ENCODE results near the gene HS3ST3B1. TPM values are rescaled to one million over a fixed set of nuclear protein-coding genes. Genes with fewer than 3 reads are reported as not detected.
A peak's percentile ranks its signal among the peaks of the same experiment; 100 is the strongest.

The HS3ST3B1 gene
- total RNA-seq, 1 experiment from 2014 or later = 22.3 TPM

GRCh38 chr17:14334276-14334840 lies 33.5 kb downstream of the HS3ST3B1 start:
- TF ChIP-seq ZNF281 (CRISPR knock-in tag; IDR thresholded peaks at IDR 0.05) (no peak), FOXP4 (CRISPR knock-in tag; IDR thresholded peaks at IDR 0.05) (no peak), MXD4 (CRISPR knock-in tag; IDR thresholded peaks at IDR 0.05; ENCODE audit: borderline replicate concordance) (no peak), NFYB (CRISPR knock-in tag; conservative IDR thresholded peaks at IDR 0.05; ENCODE audit: low read depth) (no peak), MAX (CRISPR knock-in tag; IDR thresholded peaks at IDR 0.05) (no peak), NR1H2 (CRISPR knock-in tag; IDR thresholded peaks at IDR 0.05) (no peak), PRDM15 (CRISPR knock-in tag; IDR thresholded peaks at IDR 0.05) (no peak), JAZF1 (CRISPR knock-in tag; IDR thresholded peaks at IDR 0.05) (no peak), SMAD3 (CRISPR knock-in tag; IDR thresholded peaks at IDR 0.05; ENCODE audit: borderline replicate concordance) (no peak), GABPB1 (CRISPR knock-in tag; IDR thresholded peaks at IDR 0.05) (no peak), EMX1 (CRISPR knock-in tag; IDR thresholded peaks at IDR 0.05) (no peak), SP1 (CRISPR knock-in tag; conservative IDR thresholded peaks at IDR 0.05) (no peak)
- TF ChIP-seq, protein P1, sequence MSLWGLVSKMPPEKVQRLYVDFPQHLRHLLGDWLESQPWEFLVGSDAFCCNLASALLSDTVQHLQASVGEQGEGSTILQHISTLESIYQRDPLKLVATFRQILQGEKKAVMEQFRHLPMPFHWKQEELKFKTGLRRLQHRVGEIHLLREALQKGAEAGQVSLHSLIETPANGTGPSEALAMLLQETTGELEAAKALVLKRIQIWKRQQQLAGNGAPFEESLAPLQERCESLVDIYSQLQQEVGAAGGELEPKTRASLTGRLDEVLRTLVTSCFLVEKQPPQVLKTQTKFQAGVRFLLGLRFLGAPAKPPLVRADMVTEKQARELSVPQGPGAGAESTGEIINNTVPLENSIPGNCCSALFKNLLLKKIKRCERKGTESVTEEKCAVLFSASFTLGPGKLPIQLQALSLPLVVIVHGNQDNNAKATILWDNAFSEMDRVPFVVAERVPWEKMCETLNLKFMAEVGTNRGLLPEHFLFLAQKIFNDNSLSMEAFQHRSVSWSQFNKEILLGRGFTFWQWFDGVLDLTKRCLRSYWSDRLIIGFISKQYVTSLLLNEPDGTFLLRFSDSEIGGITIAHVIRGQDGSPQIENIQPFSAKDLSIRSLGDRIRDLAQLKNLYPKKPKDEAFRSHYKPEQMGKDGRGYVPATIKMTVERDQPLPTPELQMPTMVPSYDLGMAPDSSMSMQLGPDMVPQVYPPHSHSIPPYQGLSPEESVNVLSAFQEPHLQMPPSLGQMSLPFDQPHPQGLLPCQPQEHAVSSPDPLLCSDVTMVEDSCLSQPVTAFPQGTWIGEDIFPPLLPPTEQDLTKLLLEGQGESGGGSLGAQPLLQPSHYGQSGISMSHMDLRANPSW (CRISPR knock-in tag; conservative IDR thresholded peaks at IDR 0.05; ENCODE audit: low read depth) = no peak
- POLR2A ChIA-PET = no interaction called here
- Mint-ChIP-seq H3K4me1 (peaks cover 87% of the 10 kb centered on the region), H3K36me3 (no peaks in the 10 kb centered on the region), H3K9me3 (no peaks in the 10 kb centered on the region), H3K4me3 (no peak overlapping the region), H3K27me3 (ENCODE audit: low read depth) (no peaks in the 10 kb centered on the region), H3K27ac (no peak overlapping the region)
- DNase-seq (ENCODE audit: low spot score) (no peak), ATAC-seq (no peak)
- CTCF ChIA-PET = no interaction called here

- H3K9me3 Mint-ChIP-seq = no peaks in the 10 kb centered on the region
- no peak for ATAC-seq
- no peaks in the 10 kb centered on the region for H3K36me3 Mint-ChIP-seq
- peaks cover 84% of the 10 kb centered on the region for H3K4me1 Mint-ChIP-seq
- DNase-seq (ENCODE audit: low spot score) = no peak
- H3K27me3 Mint-ChIP-seq (ENCODE audit: low read depth) = no peaks in the 10 kb centered on the region
- POLR2A ChIA-PET = no interaction called here
- peak overlapping the region; percentile 29; the same call in 1 of the 2 replicates for H3K27ac Mint-ChIP-seq
- no peak overlapping the region for H3K4me3 Mint-ChIP-seq
- CTCF ChIA-PET = no interaction called here
- no peak for TF ChIP-seq ZBTB21 (CRISPR knock-in tag; IDR thresholded peaks at IDR 0.05; ENCODE audit: borderline replicate concordance)
- no peak for TF ChIP-seq PRDM15 (CRISPR knock-in tag; IDR thresholded peaks at IDR 0.05)
- TF ChIP-seq TEAD1 (CRISPR knock-in tag; IDR thresholded peaks at IDR 0.05) = no peak
- no peak for TF ChIP-seq NR1H2 (CRISPR knock-in tag; IDR thresholded peaks at IDR 0.05)
- TF ChIP-seq, protein P2, sequence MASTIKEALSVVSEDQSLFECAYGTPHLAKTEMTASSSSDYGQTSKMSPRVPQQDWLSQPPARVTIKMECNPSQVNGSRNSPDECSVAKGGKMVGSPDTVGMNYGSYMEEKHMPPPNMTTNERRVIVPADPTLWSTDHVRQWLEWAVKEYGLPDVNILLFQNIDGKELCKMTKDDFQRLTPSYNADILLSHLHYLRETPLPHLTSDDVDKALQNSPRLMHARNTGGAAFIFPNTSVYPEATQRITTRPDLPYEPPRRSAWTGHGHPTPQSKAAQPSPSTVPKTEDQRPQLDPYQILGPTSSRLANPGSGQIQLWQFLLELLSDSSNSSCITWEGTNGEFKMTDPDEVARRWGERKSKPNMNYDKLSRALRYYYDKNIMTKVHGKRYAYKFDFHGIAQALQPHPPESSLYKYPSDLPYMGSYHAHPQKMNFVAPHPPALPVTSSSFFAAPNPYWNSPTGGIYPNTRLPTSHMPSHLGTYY (CRISPR knock-in tag; IDR thresholded peaks at IDR 0.05) = no peak
- no peak for TF ChIP-seq ZNF263 (CRISPR knock-in tag; IDR thresholded peaks at IDR 0.05; ENCODE audit: low read depth)
- no peak for TF ChIP-seq ZNF232 (CRISPR knock-in tag; IDR thresholded peaks at IDR 0.05)
- no peak for TF ChIP-seq PRRX2 (CRISPR knock-in tag; IDR thresholded peaks at IDR 0.05)
These were observed 34.0 kb downstream of the HS3ST3B1 start for GRCh38 chr17:14334919-14335318.

All from WTC11 (cell line).